ENCODE results near the gene HOXA2.

Gene HOXA2

DNA sequence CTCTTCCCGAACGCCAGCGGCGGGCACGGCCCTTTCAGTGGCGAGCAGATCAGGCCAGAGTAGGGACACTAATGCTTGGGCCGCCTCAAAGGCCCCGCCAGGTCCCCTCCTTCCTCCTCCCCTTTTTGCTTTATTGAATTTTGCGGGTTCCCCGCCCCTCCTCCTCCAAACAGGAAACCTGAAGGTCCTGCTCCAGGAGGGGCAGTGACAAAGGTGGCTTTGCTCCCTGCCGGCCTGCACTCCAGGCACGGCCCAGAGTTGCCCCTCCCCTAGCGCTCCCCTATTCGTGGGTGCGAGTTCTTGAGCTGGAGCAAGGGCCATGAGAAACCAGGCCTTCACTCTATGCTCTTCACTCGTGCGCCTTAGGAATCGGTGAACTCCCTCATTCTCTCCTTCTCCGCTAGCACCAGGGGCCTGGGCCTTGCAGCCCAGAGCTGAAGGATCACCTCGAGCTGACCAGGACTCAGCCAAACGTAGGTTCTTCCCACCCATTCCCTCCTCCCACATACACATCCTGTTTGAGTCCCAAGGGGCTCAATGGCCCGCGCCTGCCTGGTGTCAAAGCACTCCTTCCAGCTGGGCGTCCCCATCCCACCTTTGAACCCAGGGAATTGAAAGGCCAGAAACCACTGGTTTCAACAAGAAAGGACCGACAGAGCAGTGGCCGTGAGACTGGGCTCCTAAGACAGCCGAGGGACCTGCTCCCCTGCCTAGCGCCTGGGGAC is 45.7 kb upstream of the HOXA2 start (continued):
- TF ChIP-seq, protein P1, sequence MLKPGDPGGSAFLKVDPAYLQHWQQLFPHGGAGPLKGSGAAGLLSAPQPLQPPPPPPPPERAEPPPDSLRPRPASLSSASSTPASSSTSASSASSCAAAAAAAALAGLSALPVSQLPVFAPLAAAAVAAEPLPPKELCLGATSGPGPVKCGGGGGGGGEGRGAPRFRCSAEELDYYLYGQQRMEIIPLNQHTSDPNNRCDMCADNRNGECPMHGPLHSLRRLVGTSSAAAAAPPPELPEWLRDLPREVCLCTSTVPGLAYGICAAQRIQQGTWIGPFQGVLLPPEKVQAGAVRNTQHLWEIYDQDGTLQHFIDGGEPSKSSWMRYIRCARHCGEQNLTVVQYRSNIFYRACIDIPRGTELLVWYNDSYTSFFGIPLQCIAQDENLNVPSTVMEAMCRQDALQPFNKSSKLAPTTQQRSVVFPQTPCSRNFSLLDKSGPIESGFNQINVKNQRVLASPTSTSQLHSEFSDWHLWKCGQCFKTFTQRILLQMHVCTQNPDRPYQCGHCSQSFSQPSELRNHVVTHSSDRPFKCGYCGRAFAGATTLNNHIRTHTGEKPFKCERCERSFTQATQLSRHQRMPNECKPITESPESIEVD (tag by site-specific recombination; IDR thresholded peaks at IDR 0.05): no peak
- TF ChIP-seq ZNF837 (tag by site-specific recombination; IDR thresholded peaks at IDR 0.05) (no peak), ZFP69B (tag by site-specific recombination; IDR thresholded peaks at IDR 0.05) (peak; percentile 31; the same call in 1 of the 2 replicates), FEZF1 (tag by site-specific recombination; IDR thresholded peaks at IDR 0.05) (peak; percentile 14; the same call in 1 of the 2 replicates), ZNF544 (tag by site-specific recombination; IDR thresholded peaks at IDR 0.05) (no peak), SETDB1 (IDR thresholded peaks at IDR 0.05; ENCODE audit: insufficient read length, low read length) (no peak), ZNF624 (tag by site-specific recombination; IDR thresholded peaks at IDR 0.05) (no peak), ZNF561 (tag by site-specific recombination; IDR thresholded peaks at IDR 0.05; ENCODE audit: borderline replicate concordance) (no peak), ZBTB17 (tag by site-specific recombination; IDR thresholded peaks at IDR 0.05) (peak; percentile 96), ZNF501 (tag by site-specific recombination; IDR thresholded peaks at IDR 0.05) (peak; percentile 15; the same call in 1 of the 2 replicates), MZF1 (tag by site-specific recombination; IDR thresholded peaks at IDR 0.05; ENCODE audit: borderline replicate concordance) (no peak), ZNF623 (tag by site-specific recombination; IDR thresholded peaks at IDR 0.05) (no peak), ZNF121 (tag by site-specific recombination; IDR thresholded peaks at IDR 0.05) (no peak), ZNF19 (tag by site-specific recombination; IDR thresholded peaks at IDR 0.05; ENCODE audit: low read depth) (no peak), ZNF610 (tag by site-specific recombination; IDR thresholded peaks at IDR 0.05; ENCODE audit: borderline replicate concordance) (no peak), ZNF169 (tag by site-specific recombination; IDR thresholded peaks at IDR 0.05) (no peak), OSR2 (tag by site-specific recombination; IDR thresholded peaks at IDR 0.05) (no peak), ZFP37 (tag by site-specific recombination; IDR thresholded peaks at IDR 0.05) (no peak), PRDM1 (tag by site-specific recombination; IDR thresholded peaks at IDR 0.05) (no peak), OVOL3 (tag by site-specific recombination; IDR thresholded peaks at IDR 0.05) (no peak), GLIS2 (tag by site-specific recombination; IDR thresholded peaks at IDR 0.05) (peak; percentile 60), ZFP3 (tag by site-specific recombination; IDR thresholded peaks at IDR 0.05; ENCODE audit: low read depth) (no peak), ZNF776 (tag by site-specific recombination; IDR thresholded peaks at IDR 0.05; ENCODE audit: borderline replicate concordance) (no peak)
- TF ChIP-seq, protein P2, sequence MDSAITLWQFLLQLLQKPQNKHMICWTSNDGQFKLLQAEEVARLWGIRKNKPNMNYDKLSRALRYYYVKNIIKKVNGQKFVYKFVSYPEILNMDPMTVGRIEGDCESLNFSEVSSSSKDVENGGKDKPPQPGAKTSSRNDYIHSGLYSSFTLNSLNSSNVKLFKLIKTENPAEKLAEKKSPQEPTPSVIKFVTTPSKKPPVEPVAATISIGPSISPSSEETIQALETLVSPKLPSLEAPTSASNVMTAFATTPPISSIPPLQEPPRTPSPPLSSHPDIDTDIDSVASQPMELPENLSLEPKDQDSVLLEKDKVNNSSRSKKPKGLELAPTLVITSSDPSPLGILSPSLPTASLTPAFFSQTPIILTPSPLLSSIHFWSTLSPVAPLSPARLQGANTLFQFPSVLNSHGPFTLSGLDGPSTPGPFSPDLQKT (IDR thresholded peaks at IDR 0.05; ENCODE audit: borderline replicate concordance, low read depth, low read length): no peak
- TF ChIP-seq, protein P3, sequence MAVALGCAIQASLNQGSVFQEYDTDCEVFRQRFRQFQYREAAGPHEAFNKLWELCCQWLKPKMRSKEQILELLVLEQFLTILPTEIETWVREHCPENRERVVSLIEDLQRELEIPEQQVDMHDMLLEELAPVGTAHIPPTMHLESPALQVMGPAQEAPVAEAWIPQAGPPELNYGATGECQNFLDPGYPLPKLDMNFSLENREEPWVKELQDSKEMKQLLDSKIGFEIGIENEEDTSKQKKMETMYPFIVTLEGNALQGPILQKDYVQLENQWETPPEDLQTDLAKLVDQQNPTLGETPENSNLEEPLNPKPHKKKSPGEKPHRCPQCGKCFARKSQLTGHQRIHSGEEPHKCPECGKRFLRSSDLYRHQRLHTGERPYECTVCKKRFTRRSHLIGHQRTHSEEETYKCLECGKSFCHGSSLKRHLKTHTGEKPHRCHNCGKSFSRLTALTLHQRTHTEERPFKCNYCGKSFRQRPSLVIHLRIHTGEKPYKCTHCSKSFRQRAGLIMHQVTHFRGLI (tag by site-specific recombination; IDR thresholded peaks at IDR 0.05): no peak
- TF ChIP-seq, protein P4, sequence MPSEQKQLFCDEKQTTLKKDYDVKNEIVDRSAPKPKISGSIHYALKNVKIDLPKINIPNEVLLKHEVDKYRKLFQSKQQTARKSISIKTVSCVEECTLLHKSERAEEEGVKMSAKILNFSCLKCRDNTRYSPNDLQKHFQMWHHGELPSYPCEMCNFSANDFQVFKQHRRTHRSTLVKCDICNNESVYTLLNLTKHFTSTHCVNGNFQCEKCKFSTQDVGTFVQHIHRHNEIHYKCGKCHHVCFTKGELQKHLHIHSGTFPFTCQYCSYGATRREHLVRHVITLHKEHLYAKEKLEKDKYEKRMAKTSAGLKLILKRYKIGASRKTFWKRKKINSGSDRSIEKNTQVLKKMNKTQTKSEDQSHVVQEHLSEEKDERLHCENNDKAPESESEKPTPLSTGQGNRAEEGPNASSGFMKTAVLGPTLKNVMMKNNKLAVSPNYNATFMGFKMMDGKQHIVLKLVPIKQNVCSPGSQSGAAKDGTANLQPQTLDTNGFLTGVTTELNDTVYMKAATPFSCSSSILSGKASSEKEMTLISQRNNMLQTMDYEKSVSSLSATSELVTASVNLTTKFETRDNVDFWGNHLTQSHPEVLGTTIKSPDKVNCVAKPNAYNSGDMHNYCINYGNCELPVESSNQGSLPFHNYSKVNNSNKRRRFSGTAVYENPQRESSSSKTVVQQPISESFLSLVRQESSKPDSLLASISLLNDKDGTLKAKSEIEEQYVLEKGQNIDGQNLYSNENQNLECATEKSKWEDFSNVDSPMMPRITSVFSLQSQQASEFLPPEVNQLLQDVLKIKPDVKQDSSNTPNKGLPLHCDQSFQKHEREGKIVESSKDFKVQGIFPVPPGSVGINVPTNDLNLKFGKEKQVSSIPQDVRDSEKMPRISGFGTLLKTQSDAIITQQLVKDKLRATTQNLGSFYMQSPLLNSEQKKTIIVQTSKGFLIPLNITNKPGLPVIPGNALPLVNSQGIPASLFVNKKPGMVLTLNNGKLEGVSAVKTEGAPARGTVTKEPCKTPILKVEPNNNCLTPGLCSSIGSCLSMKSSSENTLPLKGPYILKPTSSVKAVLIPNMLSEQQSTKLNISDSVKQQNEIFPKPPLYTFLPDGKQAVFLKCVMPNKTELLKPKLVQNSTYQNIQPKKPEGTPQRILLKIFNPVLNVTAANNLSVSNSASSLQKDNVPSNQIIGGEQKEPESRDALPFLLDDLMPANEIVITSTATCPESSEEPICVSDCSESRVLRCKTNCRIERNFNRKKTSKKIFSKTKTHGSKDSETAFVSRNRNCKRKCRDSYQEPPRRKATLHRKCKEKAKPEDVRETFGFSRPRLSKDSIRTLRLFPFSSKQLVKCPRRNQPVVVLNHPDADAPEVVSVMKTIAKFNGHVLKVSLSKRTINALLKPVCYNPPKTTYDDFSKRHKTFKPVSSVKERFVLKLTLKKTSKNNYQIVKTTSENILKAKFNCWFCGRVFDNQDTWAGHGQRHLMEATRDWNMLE (tag by site-specific recombination; conservative IDR thresholded peaks at IDR 0.05; ENCODE audit: low read depth): no peak
- TF ChIP-seq, protein P5, sequence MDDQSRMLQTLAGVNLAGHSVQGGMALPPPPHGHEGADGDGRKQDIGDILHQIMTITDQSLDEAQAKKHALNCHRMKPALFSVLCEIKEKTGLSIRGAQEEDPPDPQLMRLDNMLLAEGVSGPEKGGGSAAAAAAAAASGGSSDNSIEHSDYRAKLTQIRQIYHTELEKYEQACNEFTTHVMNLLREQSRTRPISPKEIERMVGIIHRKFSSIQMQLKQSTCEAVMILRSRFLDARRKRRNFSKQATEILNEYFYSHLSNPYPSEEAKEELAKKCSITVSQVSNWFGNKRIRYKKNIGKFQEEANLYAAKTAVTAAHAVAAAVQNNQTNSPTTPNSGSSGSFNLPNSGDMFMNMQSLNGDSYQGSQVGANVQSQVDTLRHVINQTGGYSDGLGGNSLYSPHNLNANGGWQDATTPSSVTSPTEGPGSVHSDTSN (CRISPR knock-in tag; IDR thresholded peaks at IDR 0.05): no peak
- TF ChIP-seq, protein P6, sequence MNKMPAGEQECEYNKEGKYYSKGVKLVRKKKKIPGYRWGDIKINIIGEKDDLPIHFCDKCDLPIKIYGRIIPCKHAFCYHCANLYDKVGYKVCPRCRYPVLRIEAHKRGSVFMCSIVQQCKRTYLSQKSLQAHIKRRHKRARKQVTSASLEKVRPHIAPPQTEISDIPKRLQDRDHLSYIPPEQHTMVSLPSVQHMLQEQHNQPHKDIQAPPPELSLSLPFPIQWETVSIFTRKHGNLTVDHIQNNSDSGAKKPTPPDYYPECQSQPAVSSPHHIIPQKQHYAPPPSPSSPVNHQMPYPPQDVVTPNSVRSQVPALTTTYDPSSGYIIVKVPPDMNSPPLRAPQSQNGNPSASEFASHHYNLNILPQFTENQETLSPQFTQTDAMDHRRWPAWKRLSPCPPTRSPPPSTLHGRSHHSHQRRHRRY (tag by site-specific recombination; IDR thresholded peaks at IDR 0.05): no peak

Measured in HEK293 (cell line).